ENCODE results near the gene CRYL1.

Gene CRYL1

GRCh38 chr13:20525601-20526544 is at the start of gene CRYL1:
TSS of gene CRYL1 (minus strand) at chr13:20525857. CDS start at chr13:20525794, 63 bp downstream.
- peak within 1 kb of the TSS; percentile 73 to 75 for H3K4me3 ChIP-seq (replicated peaks in 1 of 2; ENCODE audit: low read depth in 2 of 2, low read length in 2 of 2)
- no peak for TF ChIP-seq CTCF (IDR thresholded peaks at IDR 0.05; ENCODE audit: low read depth, low read length)
- peak; percentile 65 to 82 for DNase-seq (ENCODE audit: low read depth in 2 of 2)

GRCh38 chr13:20573636-20574035 is 48.0 kb upstream of the CRYL1 start:
- no peak overlapping the region for H3K4me3 ChIP-seq (replicated peaks in 1 of 2; ENCODE audit: low read depth in 2 of 2, low read length in 2 of 2)
- DNase-seq (ENCODE audit: low read depth in 2 of 2), result no peak
- TF ChIP-seq CTCF (IDR thresholded peaks at IDR 0.05; ENCODE audit: low read depth, low read length), result no peak

- TF ChIP-seq CTCF (IDR thresholded peaks at IDR 0.05; ENCODE audit: low read depth, low read length), result no peak
- H3K4me3 ChIP-seq (replicated peaks in 1 of 2; ENCODE audit: low read depth in 2 of 2, low read length in 2 of 2), result no peak overlapping the region
- no peak for DNase-seq (ENCODE audit: low read depth in 2 of 2)
Observed at GRCh38 chr13:20573186-20573585, 47.5 kb upstream of the CRYL1 start.

- TF ChIP-seq CTCF (IDR thresholded peaks at IDR 0.05; ENCODE audit: low read depth, low read length), result no peak
- no peak for DNase-seq (ENCODE audit: low read depth in 2 of 2)
- H3K4me3 ChIP-seq (replicated peaks in 1 of 2; ENCODE audit: low read depth in 2 of 2, low read length in 2 of 2), result no peak overlapping the region
Observed at GRCh38 chr13:20571676-20572075, 46.0 kb upstream of the CRYL1 start.

- H3K4me3 ChIP-seq (replicated peaks in 1 of 2; ENCODE audit: low read depth in 2 of 2, low read length in 2 of 2), result no peak overlapping the region
- peak; percentile 68 to 79 for DNase-seq (ENCODE audit: low read depth in 2 of 2)
- TF ChIP-seq CTCF (IDR thresholded peaks at IDR 0.05; ENCODE audit: low read depth, low read length), result no peak
Observed at GRCh38 chr13:20570517-20570916, 44.9 kb upstream of the CRYL1 start.

GRCh38 chr13:20567881-20568528 is 42.3 kb upstream of the CRYL1 start:
- peak overlapping the region; percentile 59 to 80 for H3K4me3 ChIP-seq (replicated peaks in 1 of 2; ENCODE audit: low read depth in 2 of 2, low read length in 2 of 2)
- no peak for DNase-seq (ENCODE audit: low read depth in 2 of 2)
- no peak for TF ChIP-seq CTCF (IDR thresholded peaks at IDR 0.05; ENCODE audit: low read depth, low read length)
